Ishikawa (cell line): ENCODE measurements around the gene TFB1M.

ENCODE experiments used
- MAX ChIP-seq: IDR thresholded peaks from 2 replicates; pipeline ENCODE4 v1.6.1; 2012
- RAD21 ChIP-seq: IDR thresholded peaks from 2 replicates; pipeline ENCODE4 v1.6.1; 2012; ENCODE audit warnings: low read depth
- REST ChIP-seq: IDR thresholded peaks from 2 replicates; pipeline ENCODE4 v1.6.1; 2012; ENCODE audit warnings: low read depth, mild to moderate bottlenecking
- USF1 ChIP-seq: IDR thresholded peaks from 2 replicates; pipeline ENCODE4 v1.6.1; 2012
- YY1 ChIP-seq: IDR thresholded peaks from 2 replicates; pipeline ENCODE4 v1.6.1; 2012; ENCODE audit warnings: low read depth

GRCh38 chr6:155352811-155353210 lies 38.5 kb upstream of the TFB1M start:
- TF ChIP-seq RAD21: no peak
- no peak for TF ChIP-seq MAX
- no peak for TF ChIP-seq REST
- no peak for TF ChIP-seq USF1
- TF ChIP-seq YY1: no peak
